Endodermal cell (in vitro differentiated cells): ENCODE data around the gene TRPM5. TPM values are rescaled to one million over a fixed set of nuclear protein-coding genes. Genes with fewer than 3 reads are reported as not detected.

Experiments used
- DNase-seq: peaks from one replicate; pipeline ENCODE4 v3.0.0-alpha.2; 2017
- H3K27ac ChIP-seq: 2 replicates; pipeline ENCODE4 v1.5.1; 2013; ENCODE audit warnings: mild to moderate bottlenecking, low read depth, low read length, moderate library complexity
- H3K27me3 ChIP-seq: 2 replicates; pipeline ENCODE4 v1.6.1; 2013; ENCODE audit warnings: mild to moderate bottlenecking, low read length, moderate library complexity; ENCODE audit not compliant: insufficient read depth, control insufficient read depth, poor library complexity, severe bottlenecking
- H3K36me3 ChIP-seq: 2 replicates; pipeline ENCODE4 v1.7.0; 2013; ENCODE audit warnings: mild to moderate bottlenecking, low read length, moderate library complexity; ENCODE audit not compliant: control insufficient read depth, insufficient read depth
- H3K4me1 ChIP-seq: one replicate; pipeline ENCODE4 v1.7.0; 2013; ENCODE audit warnings: low read length; ENCODE audit not compliant: control insufficient read depth, insufficient read depth
- H3K4me3 ChIP-seq: 2 replicates; pipeline ENCODE4 v1.5.1; 2013; ENCODE audit warnings: mild to moderate bottlenecking, low read length, moderate library complexity
- H3K9ac ChIP-seq: 2 replicates; pipeline ENCODE4 v1.6.1; 2013; ENCODE audit warnings: mild to moderate bottlenecking, low read length, moderate library complexity; ENCODE audit not compliant: poor library complexity, severe bottlenecking; ENCODE audit errors: extremely low read depth
- H3K9me3 ChIP-seq: 2 replicates; pipeline ENCODE4 v1.6.1; 2013; ENCODE audit warnings: mild to moderate bottlenecking, low read length, moderate library complexity; ENCODE audit not compliant: control insufficient read depth
- H3K27ac Mint-ChIP-seq: 2 replicates; pipeline ENCODE4 v1.8.0; 2020; ENCODE audit warnings: mixed read lengths
- H3K27me3 Mint-ChIP-seq: 2 replicates; pipeline ENCODE4 v1.8.0; 2021; ENCODE audit warnings: mild to moderate bottlenecking, mixed read lengths; ENCODE audit not compliant: insufficient read depth
- H3K36me3 Mint-ChIP-seq: 2 replicates; pipeline ENCODE4 v1.8.0; 2020; ENCODE audit warnings: low read depth, mixed read lengths
- H3K4me1 Mint-ChIP-seq: 2 replicates; pipeline ENCODE4 v1.8.0; 2020; ENCODE audit warnings: mixed read lengths
- H3K4me3 Mint-ChIP-seq: 2 replicates; pipeline ENCODE4 v1.8.0; 2020; ENCODE audit warnings: mild to moderate bottlenecking, moderate library complexity, mixed read lengths
- H3K9me3 Mint-ChIP-seq: 2 replicates; pipeline ENCODE4 v1.8.0; 2020; ENCODE audit warnings: mild to moderate bottlenecking, mixed read lengths
- CTCF ChIP-seq: fragments of 200-600 bp; sonication (generic); conservative IDR thresholded peaks from 2 replicates; pipeline ENCODE4 v1.5.0; 2021; ENCODE audit warnings: antibody characterized with exemption, mild to moderate bottlenecking
- WGBS, 2 experiments: methylation state at CpG; one replicate each; pipeline versions ENCODE4 v1.1.5 to v1.1.7; 2013; ENCODE audit warnings: missing lambda C conversion rate in 2 of 2, mixed read lengths in 1 of 2; ENCODE audit not compliant: insufficient coverage in 1 of 2, insufficient read length in 1 of 2; 5-methylcytosine and 5-hydroxymethylcytosine counted together
- total RNA-seq, 2 donors: library from RNA; stranded (reverse); fragmentation: NEBNext Ultra II Directional in 1 of 2; extraction: Animal tissue kit (Norgen Biotek cat#: 25700) in 1 of 2; gene quantifications; 2 replicates in 1 of 2; 3 replicates in 1 of 2; pipeline ENCODE4 v1.2.1, GENCODE V29; 2021

Gene TRPM5
- total RNA-seq, 2 donors from 2014 or later, result 0.11 TPM

DNA sequence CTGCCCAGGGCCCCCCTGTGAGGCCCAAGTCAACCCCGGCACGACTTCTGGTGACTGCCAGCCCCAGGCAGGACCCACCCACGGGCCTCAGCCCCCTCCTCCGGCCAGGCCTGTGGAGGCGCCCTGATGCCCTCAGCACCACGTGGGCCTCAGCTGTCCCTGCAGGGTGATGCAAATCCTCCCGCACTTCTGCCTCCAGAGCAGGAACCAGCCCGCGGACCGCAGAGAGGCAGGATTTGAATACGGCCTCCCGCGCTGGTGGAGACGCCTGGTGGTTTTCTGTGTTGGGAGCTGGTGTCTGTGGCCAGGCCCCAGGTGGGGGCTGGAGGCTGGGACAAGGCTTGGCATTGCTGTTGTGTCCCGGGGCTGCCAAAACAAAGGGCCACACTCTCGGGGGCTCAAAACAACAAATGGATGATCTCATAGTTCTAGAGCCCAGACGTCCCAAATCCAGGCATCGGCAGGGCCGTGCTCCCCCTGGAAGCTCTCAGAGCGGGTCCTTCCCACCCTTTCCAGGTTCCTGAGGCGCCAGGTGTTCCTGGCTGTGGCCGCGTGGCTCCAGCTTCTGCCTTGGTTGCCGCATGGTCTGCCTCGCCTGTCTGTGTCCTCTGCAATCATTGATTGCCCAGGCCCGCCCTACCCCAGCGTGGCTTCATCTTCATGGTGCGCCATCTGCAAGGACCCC, 19.4 kb downstream of the TRPM5 start:
- H3K27me3 ChIP-seq, result no peaks in the 10 kb centered on the region
- no peaks in the 10 kb centered on the region for H3K36me3 ChIP-seq
- H3K4me3 ChIP-seq, result no peak overlapping the region
- no peak overlapping the region for H3K27ac ChIP-seq
- no peak for DNase-seq
- H3K9me3 ChIP-seq, result no peaks in the 10 kb centered on the region
- TF ChIP-seq CTCF, result no peak
- no peaks in the 10 kb centered on the region for H3K9me3 Mint-ChIP-seq
- no peaks in the 10 kb centered on the region for H3K4me1 ChIP-seq
- no peaks in the 10 kb centered on the region for H3K36me3 Mint-ChIP-seq
- 84 to 87% methylated on average over 23 to 28 of the region's 28 CpGs for WGBS, 2 experiments
- no peak overlapping the region for H3K27ac Mint-ChIP-seq
- H3K9ac ChIP-seq, result no peak overlapping the region
- no peaks in the 10 kb centered on the region for H3K4me1 Mint-ChIP-seq
- H3K4me3 Mint-ChIP-seq, result no peak overlapping the region
- peaks cover 5% of the 10 kb centered on the region for H3K27me3 Mint-ChIP-seq

GRCh38 chr11:2423157-2424025, 20.9 kb downstream of the TRPM5 start:
- Mint-ChIP-seq H3K36me3 (no peaks in the 10 kb centered on the region), H3K27ac (no peak overlapping the region), H3K9me3 (no peaks in the 10 kb centered on the region), H3K4me1 (no peaks in the 10 kb centered on the region), H3K27me3 (peaks cover 5% of the 10 kb centered on the region), H3K4me3 (no peak overlapping the region)
- TF ChIP-seq CTCF, result no peak
- no peak for DNase-seq
- Histone ChIP-seq H3K9me3 (no peaks in the 10 kb centered on the region), H3K27me3 (no peaks in the 10 kb centered on the region), H3K4me1 (no peaks in the 10 kb centered on the region), H3K27ac (no peak overlapping the region), H3K4me3 (no peak overlapping the region), H3K9ac (no peak overlapping the region), H3K36me3 (no peaks in the 10 kb centered on the region)
- WGBS, 2 experiments, result 91 to 92% methylated on average over 22 to 26 of the region's 26 CpGs

GRCh38 chr11:2422461-2423156, 21.7 kb downstream of the TRPM5 start:
- H3K36me3 Mint-ChIP-seq, result no peaks in the 10 kb centered on the region
- H3K4me1 Mint-ChIP-seq, result no peaks in the 10 kb centered on the region
- WGBS, 2 experiments, result 91 to 100% methylated on average over 7 to 14 of the region's 14 CpGs
- H3K27me3 Mint-ChIP-seq, result peaks cover 5% of the 10 kb centered on the region
- H3K4me3 ChIP-seq, result no peak overlapping the region
- H3K9ac ChIP-seq, result no peak overlapping the region
- no peak for TF ChIP-seq CTCF
- DNase-seq, result no peak
- H3K27ac ChIP-seq, result no peak overlapping the region
- no peaks in the 10 kb centered on the region for H3K9me3 Mint-ChIP-seq
- no peaks in the 10 kb centered on the region for H3K4me1 ChIP-seq
- H3K27ac Mint-ChIP-seq, result no peak overlapping the region
- no peaks in the 10 kb centered on the region for H3K9me3 ChIP-seq
- H3K36me3 ChIP-seq, result no peaks in the 10 kb centered on the region
- no peak overlapping the region for H3K4me3 Mint-ChIP-seq
- H3K27me3 ChIP-seq, result no peaks in the 10 kb centered on the region
